K562 (cell line): ENCODE measurements around the gene CCDC97. TPM values are rescaled to one million over a fixed set of nuclear protein-coding genes. Genes with fewer than 3 reads are reported as not detected.

Source experiments
- ARID2 ChIP-seq: fragments of 450-650 bp; IDR thresholded peaks from 2 replicates; pipeline ENCODE4 v1.6.1; 2017; ENCODE audit warnings: antibody characterized with exemption, mild to moderate bottlenecking
- ELF2 ChIP-seq: fragments of 250-450 bp; sonication (Bioruptor Pico); IDR thresholded peaks from 2 replicates; pipeline ENCODE4 v1.5.0; 2021; ENCODE audit warnings: mild to moderate bottlenecking
- PCBP2 ChIP-seq: fragments of 200-400 bp; formaldehyde crosslinking; IDR thresholded peaks from 2 replicates; pipeline ENCODE4 v1.6.1; 2018; ENCODE audit warnings: low read length, low read depth, mild to moderate bottlenecking, moderate library complexity; ENCODE audit not compliant: poor library complexity, severe bottlenecking
- TCF3 ChIP-seq: sonication (generic); formaldehyde crosslinking; IDR thresholded peaks from 2 replicates; pipeline ENCODE4 v1.4.0; 2020; ENCODE audit warnings: mild to moderate bottlenecking, missing genetic modification reagents
- TRIM28 ChIP-seq: fragments of 450-650 bp; IDR thresholded peaks from 2 replicates; pipeline ENCODE4 v1.6.1; 2017
- ZNF146 ChIP-seq: IDR thresholded peaks from one replicate; pipeline ENCODE4 v1.6.1; 2018; ENCODE audit warnings: missing compliant biosample characterization; ENCODE audit not compliant: unreplicated experiment
- ZNF57 ChIP-seq: fragments of 450-650 bp; formaldehyde crosslinking; IDR thresholded peaks from 2 replicates; pipeline ENCODE4 v1.4.0; 2020; ENCODE audit warnings: mild to moderate bottlenecking, moderate library complexity
- polyA plus RNA-seq, 8 experiments: library from polyadenylated mRNA; depleted of rRNA in 4 of 8; stranded (reverse) in 5 of 8; unstranded in 3 of 8; fragments of >200 nt; fragmentation: Nextera tagmentation in 2 of 8; fragmentation: Illumina TruSeq in 1 of 8; extraction: Ambion mirVana in 2 of 8; extraction: Trizol in 1 of 8; gene quantifications; 2 replicates each; pipeline versions ENCODE4 v1.2.1 to v1.2.3, GENCODE V29; 2011 to 2014; ENCODE audit warnings: inconsistent platforms in 1 of 8, missing spikeins in 1 of 8
- total RNA-seq, 7 experiments: library from RNA; depleted of rRNA in 6 of 7; stranded (reverse); fragments of >200 nt in 6 of 7; fragmentation: Illumina TruSeq in 2 of 7; extraction: Trizol in 2 of 7; gene quantifications; 2 replicates each; pipeline versions ENCODE4 v1.2.1 to v1.2.3, GENCODE V29; 2011 to 2021; ENCODE audit warnings: low replicate concordance in 1 of 7
- TF ChIP-seq, protein P1 (sequence below), 2 experiments: fragments of 200-800 bp in 1 of 2; sonication (Bioruptor generic) in 1 of 2; sonication (generic) in 1 of 2; formaldehyde crosslinking in 1 of 2; IDR thresholded peaks in 1 of 2; conservative IDR thresholded peaks in 1 of 2; 2 replicates each; pipeline versions ENCODE4 v1.5.0 to v1.6.1; 2016 to 2020; ENCODE audit warnings: missing compliant biosample characterization in 1 of 2, missing genetic modification characterization in 1 of 2, missing genetic modification reagents in 1 of 2
- TF ChIP-seq, protein P2 (sequence below): fragments of 450-650 bp; IDR thresholded peaks from 2 replicates; pipeline ENCODE4 v1.6.1; 2016; ENCODE audit warnings: borderline replicate concordance
- TF ChIP-seq, protein P3 (sequence below): sonication (generic); IDR thresholded peaks from 2 replicates; pipeline ENCODE4 v1.6.1; 2016
- TF ChIP-seq, protein P4 (sequence below), 2 experiments: fragments of 150-350 bp in 1 of 2; IDR thresholded peaks; 2 replicates each; pipeline ENCODE4 v1.6.1; 2012 to 2016; ENCODE audit warnings: low read depth in 2 of 2, low read length in 2 of 2, mild to moderate bottlenecking in 1 of 2, moderate library complexity in 1 of 2
- TF ChIP-seq, protein P5 (sequence below): fragments of 200-800 bp; sonication (Bioruptor generic); IDR thresholded peaks from 2 replicates; pipeline ENCODE4 v1.6.1; 2016; ENCODE audit warnings: missing genetic modification characterization, missing compliant biosample characterization

Gene CCDC97
- total and polyA plus RNA-seq, 9 of the 15 experiments (the other 6 are each of a cell fraction or from before 2014, with no cell fraction given), result 0.60 to 16.5 (median 7.0) TPM

DNA sequence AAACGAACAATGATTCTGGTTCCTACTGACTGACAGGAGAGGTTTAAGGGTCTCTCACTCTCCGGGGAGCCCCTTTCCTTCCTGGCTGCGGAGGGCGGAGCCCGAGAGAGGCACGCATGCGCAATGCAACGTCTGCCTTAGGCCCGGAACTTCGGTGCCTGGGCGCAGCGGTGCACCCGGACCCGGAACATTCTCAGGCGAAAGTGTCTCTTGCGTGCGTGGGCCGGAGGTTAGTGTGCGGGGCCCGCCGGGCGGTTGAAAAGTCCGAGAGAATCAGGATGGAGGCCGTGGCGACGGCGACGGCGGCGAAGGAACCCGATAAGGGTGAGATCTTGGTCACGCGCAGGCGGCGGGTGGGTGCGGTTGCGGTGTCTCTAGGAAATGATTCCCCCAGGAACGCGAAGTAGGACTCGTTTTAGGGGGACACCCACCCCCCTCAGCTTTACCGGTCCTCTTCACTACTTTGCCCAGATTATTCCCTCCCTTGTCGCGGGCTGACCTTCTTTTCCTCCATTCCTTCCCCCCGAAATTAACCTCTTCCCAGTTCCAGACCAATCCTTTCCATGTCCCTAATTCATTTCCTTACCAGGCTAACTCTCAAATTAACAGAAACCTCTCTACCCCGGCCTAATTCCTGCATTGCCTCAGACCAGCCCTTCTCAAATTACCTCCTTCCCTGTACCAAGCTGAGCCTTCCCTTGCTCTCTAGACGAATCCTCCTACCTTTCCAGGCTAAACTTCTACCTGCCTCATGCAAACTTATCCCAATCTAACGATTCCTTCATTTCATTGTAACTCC lies at the start of gene CCDC97 (continued):
- TF ChIP-seq, protein P1, sequence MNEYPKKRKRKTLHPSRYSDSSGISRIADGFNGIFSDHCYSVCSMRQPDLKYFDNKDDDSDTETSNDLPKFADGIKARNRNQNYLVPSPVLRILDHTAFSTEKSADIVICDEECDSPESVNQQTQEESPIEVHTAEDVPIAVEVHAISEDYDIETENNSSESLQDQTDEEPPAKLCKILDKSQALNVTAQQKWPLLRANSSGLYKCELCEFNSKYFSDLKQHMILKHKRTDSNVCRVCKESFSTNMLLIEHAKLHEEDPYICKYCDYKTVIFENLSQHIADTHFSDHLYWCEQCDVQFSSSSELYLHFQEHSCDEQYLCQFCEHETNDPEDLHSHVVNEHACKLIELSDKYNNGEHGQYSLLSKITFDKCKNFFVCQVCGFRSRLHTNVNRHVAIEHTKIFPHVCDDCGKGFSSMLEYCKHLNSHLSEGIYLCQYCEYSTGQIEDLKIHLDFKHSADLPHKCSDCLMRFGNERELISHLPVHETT (CRISPR knock-in tag; conservative IDR thresholded peaks at IDR 0.05 in 1 of 2, IDR thresholded peaks at IDR 0.05 in 1 of 2), result peak in 1 of 2 experiments; percentile 95; a peak in 2 of 4 replicates
- TF ChIP-seq PCBP2 (no peak), ELF2 (CRISPR knock-in tag) (peak; percentile 94), TRIM28 (no peak; the same call in none of the 2 replicates), ZNF146 (no peak), TCF3 (no peak), ZNF57 (CRISPR knock-in tag) (no peak), ARID2 (no peak)
- TF ChIP-seq, protein P2, sequence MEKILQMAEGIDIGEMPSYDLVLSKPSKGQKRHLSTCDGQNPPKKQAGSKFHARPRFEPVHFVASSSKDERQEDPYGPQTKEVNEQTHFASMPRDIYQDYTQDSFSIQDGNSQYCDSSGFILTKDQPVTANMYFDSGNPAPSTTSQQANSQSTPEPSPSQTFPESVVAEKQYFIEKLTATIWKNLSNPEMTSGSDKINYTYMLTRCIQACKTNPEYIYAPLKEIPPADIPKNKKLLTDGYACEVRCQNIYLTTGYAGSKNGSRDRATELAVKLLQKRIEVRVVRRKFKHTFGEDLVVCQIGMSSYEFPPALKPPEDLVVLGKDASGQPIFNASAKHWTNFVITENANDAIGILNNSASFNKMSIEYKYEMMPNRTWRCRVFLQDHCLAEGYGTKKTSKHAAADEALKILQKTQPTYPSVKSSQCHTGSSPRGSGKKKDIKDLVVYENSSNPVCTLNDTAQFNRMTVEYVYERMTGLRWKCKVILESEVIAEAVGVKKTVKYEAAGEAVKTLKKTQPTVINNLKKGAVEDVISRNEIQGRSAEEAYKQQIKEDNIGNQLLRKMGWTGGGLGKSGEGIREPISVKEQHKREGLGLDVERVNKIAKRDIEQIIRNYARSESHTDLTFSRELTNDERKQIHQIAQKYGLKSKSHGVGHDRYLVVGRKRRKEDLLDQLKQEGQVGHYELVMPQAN, result peak; percentile 93
- TF ChIP-seq, protein P3, sequence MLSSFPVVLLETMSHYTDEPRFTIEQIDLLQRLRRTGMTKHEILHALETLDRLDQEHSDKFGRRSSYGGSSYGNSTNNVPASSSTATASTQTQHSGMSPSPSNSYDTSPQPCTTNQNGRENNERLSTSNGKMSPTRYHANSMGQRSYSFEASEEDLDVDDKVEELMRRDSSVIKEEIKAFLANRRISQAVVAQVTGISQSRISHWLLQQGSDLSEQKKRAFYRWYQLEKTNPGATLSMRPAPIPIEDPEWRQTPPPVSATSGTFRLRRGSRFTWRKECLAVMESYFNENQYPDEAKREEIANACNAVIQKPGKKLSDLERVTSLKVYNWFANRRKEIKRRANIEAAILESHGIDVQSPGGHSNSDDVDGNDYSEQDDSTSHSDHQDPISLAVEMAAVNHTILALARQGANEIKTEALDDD, result no peak
- TF ChIP-seq, protein P4, sequence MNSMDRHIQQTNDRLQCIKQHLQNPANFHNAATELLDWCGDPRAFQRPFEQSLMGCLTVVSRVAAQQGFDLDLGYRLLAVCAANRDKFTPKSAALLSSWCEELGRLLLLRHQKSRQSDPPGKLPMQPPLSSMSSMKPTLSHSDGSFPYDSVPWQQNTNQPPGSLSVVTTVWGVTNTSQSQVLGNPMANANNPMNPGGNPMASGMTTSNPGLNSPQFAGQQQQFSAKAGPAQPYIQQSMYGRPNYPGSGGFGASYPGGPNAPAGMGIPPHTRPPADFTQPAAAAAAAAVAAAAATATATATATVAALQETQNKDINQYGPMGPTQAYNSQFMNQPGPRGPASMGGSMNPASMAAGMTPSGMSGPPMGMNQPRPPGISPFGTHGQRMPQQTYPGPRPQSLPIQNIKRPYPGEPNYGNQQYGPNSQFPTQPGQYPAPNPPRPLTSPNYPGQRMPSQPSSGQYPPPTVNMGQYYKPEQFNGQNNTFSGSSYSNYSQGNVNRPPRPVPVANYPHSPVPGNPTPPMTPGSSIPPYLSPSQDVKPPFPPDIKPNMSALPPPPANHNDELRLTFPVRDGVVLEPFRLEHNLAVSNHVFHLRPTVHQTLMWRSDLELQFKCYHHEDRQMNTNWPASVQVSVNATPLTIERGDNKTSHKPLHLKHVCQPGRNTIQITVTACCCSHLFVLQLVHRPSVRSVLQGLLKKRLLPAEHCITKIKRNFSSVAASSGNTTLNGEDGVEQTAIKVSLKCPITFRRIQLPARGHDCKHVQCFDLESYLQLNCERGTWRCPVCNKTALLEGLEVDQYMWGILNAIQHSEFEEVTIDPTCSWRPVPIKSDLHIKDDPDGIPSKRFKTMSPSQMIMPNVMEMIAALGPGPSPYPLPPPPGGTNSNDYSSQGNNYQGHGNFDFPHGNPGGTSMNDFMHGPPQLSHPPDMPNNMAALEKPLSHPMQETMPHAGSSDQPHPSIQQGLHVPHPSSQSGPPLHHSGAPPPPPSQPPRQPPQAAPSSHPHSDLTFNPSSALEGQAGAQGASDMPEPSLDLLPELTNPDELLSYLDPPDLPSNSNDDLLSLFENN (IDR thresholded peaks at IDR 0.05; ENCODE audit: low read depth in 2 of 2, low read length in 2 of 2), result 0 out of 4 replicates have a peak, but pooled peaks of 1 of the 2 experiments have one; percentile 9
- TF ChIP-seq, protein P5, sequence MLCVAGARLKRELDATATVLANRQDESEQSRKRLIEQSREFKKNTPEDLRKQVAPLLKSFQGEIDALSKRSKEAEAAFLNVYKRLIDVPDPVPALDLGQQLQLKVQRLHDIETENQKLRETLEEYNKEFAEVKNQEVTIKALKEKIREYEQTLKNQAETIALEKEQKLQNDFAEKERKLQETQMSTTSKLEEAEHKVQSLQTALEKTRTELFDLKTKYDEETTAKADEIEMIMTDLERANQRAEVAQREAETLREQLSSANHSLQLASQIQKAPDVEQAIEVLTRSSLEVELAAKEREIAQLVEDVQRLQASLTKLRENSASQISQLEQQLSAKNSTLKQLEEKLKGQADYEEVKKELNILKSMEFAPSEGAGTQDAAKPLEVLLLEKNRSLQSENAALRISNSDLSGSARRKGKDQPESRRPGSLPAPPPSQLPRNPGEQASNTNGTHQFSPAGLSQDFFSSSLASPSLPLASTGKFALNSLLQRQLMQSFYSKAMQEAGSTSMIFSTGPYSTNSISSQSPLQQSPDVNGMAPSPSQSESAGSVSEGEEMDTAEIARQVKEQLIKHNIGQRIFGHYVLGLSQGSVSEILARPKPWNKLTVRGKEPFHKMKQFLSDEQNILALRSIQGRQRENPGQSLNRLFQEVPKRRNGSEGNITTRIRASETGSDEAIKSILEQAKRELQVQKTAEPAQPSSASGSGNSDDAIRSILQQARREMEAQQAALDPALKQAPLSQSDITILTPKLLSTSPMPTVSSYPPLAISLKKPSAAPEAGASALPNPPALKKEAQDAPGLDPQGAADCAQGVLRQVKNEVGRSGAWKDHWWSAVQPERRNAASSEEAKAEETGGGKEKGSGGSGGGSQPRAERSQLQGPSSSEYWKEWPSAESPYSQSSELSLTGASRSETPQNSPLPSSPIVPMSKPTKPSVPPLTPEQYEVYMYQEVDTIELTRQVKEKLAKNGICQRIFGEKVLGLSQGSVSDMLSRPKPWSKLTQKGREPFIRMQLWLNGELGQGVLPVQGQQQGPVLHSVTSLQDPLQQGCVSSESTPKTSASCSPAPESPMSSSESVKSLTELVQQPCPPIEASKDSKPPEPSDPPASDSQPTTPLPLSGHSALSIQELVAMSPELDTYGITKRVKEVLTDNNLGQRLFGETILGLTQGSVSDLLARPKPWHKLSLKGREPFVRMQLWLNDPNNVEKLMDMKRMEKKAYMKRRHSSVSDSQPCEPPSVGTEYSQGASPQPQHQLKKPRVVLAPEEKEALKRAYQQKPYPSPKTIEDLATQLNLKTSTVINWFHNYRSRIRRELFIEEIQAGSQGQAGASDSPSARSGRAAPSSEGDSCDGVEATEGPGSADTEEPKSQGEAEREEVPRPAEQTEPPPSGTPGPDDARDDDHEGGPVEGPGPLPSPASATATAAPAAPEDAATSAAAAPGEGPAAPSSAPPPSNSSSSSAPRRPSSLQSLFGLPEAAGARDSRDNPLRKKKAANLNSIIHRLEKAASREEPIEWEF (CRISPR knock-in tag), result no peak
